IPS-18c (cell line): ENCODE data around the gene GPER1.

ENCODE experiments used
- H3K4me3 ChIP-seq: 2 replicates; pipeline ENCODE4 v1.7.0; 2013; ENCODE audit warnings: low read depth, mild to moderate bottlenecking, low read length, moderate library complexity; ENCODE audit not compliant: insufficient read depth
- H3K9me3 ChIP-seq: one replicate; pipeline ENCODE4 v1.6.1; 2013; ENCODE audit warnings: mild to moderate bottlenecking, low read length, moderate library complexity; ENCODE audit not compliant: control insufficient read depth, insufficient read depth

The GPER1 gene

GRCh38 chr7:1093916-1094508 lies 6.1 kb downstream of the GPER1 start:
- peaks cover 2% of the 10 kb centered on the region for H3K9me3 ChIP-seq
- no peak overlapping the region for H3K4me3 ChIP-seq

GRCh38 chr7:1094870-1095269 lies 7.0 kb downstream of the GPER1 start:
- Histone ChIP-seq H3K9me3 (peaks cover 2% of the 10 kb centered on the region), H3K4me3 (no peak overlapping the region)

DNA sequence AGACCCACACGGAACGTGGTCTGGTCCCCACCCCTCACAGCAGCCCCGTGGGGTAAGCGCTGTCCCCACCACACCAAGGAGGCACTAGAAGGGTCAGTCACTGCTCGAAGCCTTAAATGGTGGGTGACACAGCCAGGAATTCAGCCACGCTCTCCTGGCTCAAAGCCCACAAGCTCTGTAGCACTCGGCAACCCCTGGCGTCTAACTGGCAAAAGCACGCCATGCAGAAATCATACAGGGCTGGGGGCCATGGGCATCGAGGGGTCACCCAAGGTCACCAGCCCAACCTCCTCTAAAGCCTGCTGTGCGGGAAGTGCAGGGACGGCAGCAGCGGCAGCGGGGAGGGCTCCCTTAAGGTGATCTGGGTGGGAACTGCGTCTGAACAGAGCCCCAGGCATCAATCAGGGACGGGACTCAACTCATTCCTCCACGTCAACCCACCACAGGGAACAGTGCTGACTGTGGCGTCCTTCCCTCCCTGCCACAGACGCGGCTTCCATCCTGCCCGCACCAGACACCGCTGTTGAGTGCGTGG lies 7.8 kb downstream of the GPER1 start:
- H3K9me3 ChIP-seq = peaks cover 2% of the 10 kb centered on the region
- no peak overlapping the region for H3K4me3 ChIP-seq

DNA sequence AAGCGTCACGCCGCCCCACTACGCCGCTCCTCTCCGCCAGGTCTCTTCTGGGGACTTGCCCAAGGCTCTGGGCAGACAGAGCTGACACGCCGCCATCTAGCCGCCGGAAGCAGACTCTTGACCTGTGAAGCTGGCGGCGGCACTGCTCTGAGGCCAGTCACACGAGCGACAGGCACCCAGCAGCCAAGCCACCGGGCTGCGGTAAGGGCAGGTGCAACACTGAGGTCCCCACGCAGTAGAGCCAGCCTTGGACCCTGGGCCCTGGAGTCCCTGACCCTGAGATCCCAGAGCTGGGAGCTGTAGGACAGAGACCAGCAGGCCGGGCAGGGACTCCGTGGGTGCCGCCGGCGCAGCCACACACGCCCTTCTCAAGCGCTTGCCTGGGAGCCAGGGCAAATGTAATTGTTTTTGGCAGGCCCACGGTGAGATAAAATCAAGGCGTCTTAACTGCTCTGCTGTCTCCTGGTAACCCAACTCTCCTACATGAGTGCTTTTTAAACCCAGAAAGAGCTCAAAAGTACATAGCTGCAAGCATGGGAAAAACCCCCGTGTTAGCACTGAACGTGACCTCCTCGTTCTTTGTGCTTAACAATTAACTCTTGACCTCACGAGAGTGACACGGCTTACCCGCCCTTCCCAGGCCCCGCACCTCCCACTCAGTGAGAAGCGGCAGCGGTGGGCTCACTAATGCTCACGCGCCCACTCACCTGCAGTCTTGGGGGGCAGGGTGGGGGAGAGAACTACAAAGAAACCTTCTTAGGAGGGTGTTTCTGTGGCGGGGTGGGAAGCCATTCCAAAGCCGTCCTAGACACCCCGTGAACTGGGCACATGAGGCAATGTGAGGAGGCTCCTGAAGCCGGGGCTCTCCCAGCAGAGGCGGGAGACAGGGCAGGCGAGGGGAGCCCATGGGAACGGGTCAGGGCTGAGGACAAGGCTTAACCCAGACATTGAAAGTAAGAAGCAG lies 8.5 kb downstream of the GPER1 start:
- Histone ChIP-seq H3K4me3 (no peak overlapping the region), H3K9me3 (peaks cover 2% of the 10 kb centered on the region)

- H3K4me3 ChIP-seq = no peak overlapping the region
Observed at GRCh38 chr7:1097120-1097504, 9.2 kb downstream of the GPER1 start.

GRCh38 chr7:1098243-1099153 lies 10.6 kb downstream of the GPER1 start:
- no peak overlapping the region; the same call in 1 of the 2 replicates for H3K4me3 ChIP-seq
- peaks cover 4% of the 10 kb centered on the region for H3K9me3 ChIP-seq

More at GRCh38 chr7:1097120-1097504, 9.2 kb downstream of the GPER1 start:
- peaks cover 2% of the 10 kb centered on the region for H3K9me3 ChIP-seq

DNA sequence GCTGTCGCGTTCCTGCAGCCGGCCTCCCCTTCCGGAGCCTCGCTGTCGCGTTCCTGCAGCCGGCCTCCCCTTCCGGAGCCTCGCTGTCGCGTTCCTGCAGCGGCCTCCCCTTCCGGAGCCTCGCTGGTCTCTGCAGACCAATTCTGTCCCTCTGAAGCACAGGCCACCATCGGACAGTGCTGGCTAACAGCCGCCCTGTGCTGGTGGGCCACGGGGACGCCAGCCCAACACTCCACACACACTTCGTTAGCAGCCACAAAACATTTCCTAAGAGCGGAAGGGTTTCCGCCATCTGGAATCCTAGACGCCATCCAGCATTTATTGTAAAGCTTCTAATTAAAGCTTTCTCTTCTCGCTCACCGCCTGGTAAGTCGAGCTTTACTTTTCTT lies 11.2 kb downstream of the GPER1 start:
- H3K4me3 ChIP-seq = no peak overlapping the region

GRCh38 chr7:1099637-1100036 lies 11.7 kb downstream of the GPER1 start:
- Histone ChIP-seq H3K9me3 (peaks cover 4% of the 10 kb centered on the region), H3K4me3 (no peak overlapping the region)

More for the DNA sequence above, 11.2 kb downstream of the GPER1 start:
- H3K9me3 ChIP-seq = peaks cover 4% of the 10 kb centered on the region

GRCh38 chr7:1100386-1100785 lies 12.5 kb downstream of the GPER1 start:
- Histone ChIP-seq H3K9me3 (peaks cover 4% of the 10 kb centered on the region), H3K4me3 (no peak overlapping the region)

- Histone ChIP-seq H3K4me3 (no peak overlapping the region), H3K9me3 (peaks cover 4% of the 10 kb centered on the region)
Observed at GRCh38 chr7:1100834-1101562, 13.1 kb downstream of the GPER1 start.

- Histone ChIP-seq H3K4me3 (no peak overlapping the region), H3K9me3 (peaks cover 4% of the 10 kb centered on the region)
Observed at GRCh38 chr7:1101563-1102431, 13.9 kb downstream of the GPER1 start.

GRCh38 chr7:1103009-1103788 lies 15.3 kb downstream of the GPER1 start:
- H3K9me3 ChIP-seq = peaks cover 3% of the 10 kb centered on the region
- no peak overlapping the region for H3K4me3 ChIP-seq

DNA sequence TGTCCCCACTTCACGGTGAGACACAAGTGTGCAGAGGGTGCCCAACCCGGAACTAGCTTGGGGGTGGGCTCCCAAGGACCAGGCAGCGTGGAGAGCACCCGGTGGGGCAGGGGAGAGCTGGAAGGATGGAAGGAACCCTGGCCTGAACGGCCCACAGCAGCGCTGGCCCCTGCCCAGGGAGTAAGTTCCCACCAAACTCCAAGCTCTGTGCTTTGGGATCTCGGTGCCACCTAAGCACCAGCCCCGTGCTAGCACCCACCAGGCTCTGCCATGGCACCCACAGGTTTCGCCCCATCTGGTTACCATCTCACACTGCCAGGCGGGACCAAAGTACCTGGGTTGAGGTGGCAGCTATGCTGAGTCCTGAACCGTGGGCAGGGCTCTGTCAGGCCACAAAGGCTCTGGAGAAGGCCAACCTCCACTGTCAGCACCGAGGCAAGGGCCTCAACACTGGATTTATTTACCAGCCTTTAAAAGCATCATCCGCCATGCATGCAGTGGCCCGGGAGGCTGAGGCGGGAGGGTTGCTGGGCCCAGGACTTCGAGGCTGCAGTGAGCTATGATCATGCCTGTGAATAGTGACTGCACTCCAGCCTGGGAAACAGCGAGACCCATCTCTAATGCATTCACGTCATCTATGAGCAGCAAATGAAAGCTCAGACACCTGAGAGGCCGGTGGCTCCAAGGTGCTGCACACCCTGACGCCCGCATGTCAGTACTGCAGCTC lies 16.0 kb downstream of the GPER1 start:
- Histone ChIP-seq H3K9me3 (peaks cover 2% of the 10 kb centered on the region), H3K4me3 (no peak overlapping the region)

DNA sequence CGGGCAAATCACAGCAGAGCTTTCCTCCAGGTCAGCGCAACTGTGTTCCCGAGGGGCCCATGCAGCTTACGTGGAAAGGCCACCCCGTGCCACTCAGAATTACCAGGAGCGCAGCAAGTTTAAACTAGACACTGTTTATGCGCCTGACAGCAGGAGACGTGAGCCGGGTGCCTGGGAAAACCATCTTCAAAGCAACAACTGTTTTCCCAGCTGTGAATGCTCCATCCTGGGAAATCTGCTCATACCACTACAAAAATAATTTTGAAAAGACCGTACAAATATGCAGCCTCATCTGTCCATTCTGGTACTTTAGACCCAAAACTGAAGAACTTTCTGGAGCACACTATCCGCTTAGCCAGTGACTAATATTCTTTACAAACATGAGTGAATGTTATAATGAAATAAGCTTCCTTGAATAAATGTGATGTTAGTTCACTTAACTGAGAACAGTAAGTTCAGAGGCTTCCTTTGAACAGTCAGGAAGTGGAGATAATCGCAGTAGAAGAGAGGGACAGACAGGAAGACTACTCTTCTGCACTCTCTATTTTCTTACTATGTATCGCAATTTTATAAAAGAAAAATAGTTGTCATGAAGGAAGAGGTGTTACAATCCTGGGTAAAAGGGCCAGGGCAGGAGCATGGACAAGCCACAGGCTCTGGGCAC lies 16.7 kb downstream of the GPER1 start:
- H3K4me3 ChIP-seq = no peak overlapping the region

More for the DNA sequence above, 16.7 kb downstream of the GPER1 start:
- peaks cover 2% of the 10 kb centered on the region for H3K9me3 ChIP-seq
